Measurements from ENCODE around the gene PLCH2. TPM values are rescaled to one million over a fixed set of nuclear protein-coding genes. Genes with fewer than 3 reads are reported as not detected.
"Not testable (repeated sequence)": the region's sequence is repeated elsewhere in the genome, so short reads cannot be mapped to it uniquely, and the experiment has no call there.

The PLCH2 gene
- total RNA-seq, 2 experiments from 2014 or later, result 0.80 to 0.84 TPM

GRCh38 chr1:2441746-2442145 lies 34.3 kb upstream of the PLCH2 start:
- POLR2A ChIA-PET, result no interaction called here
- CTCF ChIA-PET, result no interaction called here

GRCh38 chr1:2442661-2443060 lies 33.4 kb upstream of the PLCH2 start:
- ChIA-PET CTCF (interaction anchor here (0.8 kb wide), 1 partner anchor 13 kb away, joined by 3 read pairs; no protein-coding TSS in a partner anchor), POLR2A (no interaction called here)

GRCh38 chr1:2443277-2444137 lies 32.6 kb upstream of the PLCH2 start:
- POLR2A ChIA-PET, result no interaction called here
- CTCF ChIA-PET, result interaction anchor here (0.9 kb wide), 1 partner anchor 104 kb away, joined by 5 read pairs; no protein-coding TSS in a partner anchor

- POLR2A ChIA-PET, result no interaction called here
Measured at GRCh38 chr1:2444138-2444591, 31.9 kb upstream of the PLCH2 start.

GRCh38 chr1:2445162-2445822 lies 30.8 kb upstream of the PLCH2 start:
- POLR2A ChIA-PET, result no interaction called here
- CTCF ChIA-PET, result no interaction called here

More at GRCh38 chr1:2444138-2444591, 31.9 kb upstream of the PLCH2 start:
- CTCF ChIA-PET, result interaction anchor here (0.9 kb wide), 1 partner anchor 104 kb away, joined by 5 read pairs; no protein-coding TSS in a partner anchor

GRCh38 chr1:2445823-2446215 lies 30.3 kb upstream of the PLCH2 start:
- POLR2A ChIA-PET, result no interaction called here
- CTCF ChIA-PET, result no interaction called here

GRCh38 chr1:2446394-2446793 lies 29.7 kb upstream of the PLCH2 start:
- ChIA-PET CTCF (no interaction called here), POLR2A (no interaction called here)

GRCh38 chr1:2446861-2447260 lies 29.2 kb upstream of the PLCH2 start:
- ChIA-PET POLR2A (no interaction called here), CTCF (no interaction called here)

GRCh38 chr1:2447276-2448097 lies 28.6 kb upstream of the PLCH2 start:
- ChIA-PET POLR2A (no interaction called here), CTCF (no interaction called here)

GRCh38 chr1:2448098-2448445 lies 28.0 kb upstream of the PLCH2 start:
- ChIA-PET CTCF (no interaction called here), POLR2A (no interaction called here)

- ChIA-PET POLR2A (no interaction called here), CTCF (no interaction called here)
Measured at GRCh38 chr1:2449636-2450454, 26.2 kb upstream of the PLCH2 start.

GRCh38 chr1:2451741-2452140 lies 24.3 kb upstream of the PLCH2 start:
- ChIA-PET POLR2A (no interaction called here), CTCF (no interaction called here)

GRCh38 chr1:2452201-2452931 lies 23.7 kb upstream of the PLCH2 start:
- ChIA-PET POLR2A (no interaction called here), CTCF (no interaction called here)

- ChIA-PET CTCF (no interaction called here), POLR2A (no interaction called here)
Measured at GRCh38 chr1:2452932-2453315, 23.2 kb upstream of the PLCH2 start.

GRCh38 chr1:2454227-2454626 lies 21.9 kb upstream of the PLCH2 start:
- CTCF ChIA-PET, result no interaction called here
- POLR2A ChIA-PET, result no interaction called here

GRCh38 chr1:2455757-2456156 lies 20.3 kb upstream of the PLCH2 start:
- CTCF ChIA-PET, result no interaction called here
- POLR2A ChIA-PET, result no interaction called here

GRCh38 chr1:2457444-2457843 lies 18.6 kb upstream of the PLCH2 start:
- ChIA-PET CTCF (no interaction called here), POLR2A (no interaction called here)

GRCh38 chr1:2458687-2459086 lies 17.4 kb upstream of the PLCH2 start:
- CTCF ChIA-PET, result no interaction called here

GRCh38 chr1:2459102-2459753 lies 16.9 kb upstream of the PLCH2 start:
- POLR2A ChIA-PET, CTCF ChIA-PET: not testable (repeated sequence)

More at GRCh38 chr1:2458687-2459086, 17.4 kb upstream of the PLCH2 start:
- POLR2A ChIA-PET, result no interaction called here

All from activated CD8-positive, alpha-beta memory T cell treated with anti-CD3 and anti-CD28 coated beads for 36 hours (primary cell).